ENCODE measurements around the gene ADAMTS12.
"Not testable (repeated sequence)": the region's sequence is repeated elsewhere in the genome, so short reads cannot be mapped to it uniquely, and the experiment has no call there.

Gene ADAMTS12

DNA sequence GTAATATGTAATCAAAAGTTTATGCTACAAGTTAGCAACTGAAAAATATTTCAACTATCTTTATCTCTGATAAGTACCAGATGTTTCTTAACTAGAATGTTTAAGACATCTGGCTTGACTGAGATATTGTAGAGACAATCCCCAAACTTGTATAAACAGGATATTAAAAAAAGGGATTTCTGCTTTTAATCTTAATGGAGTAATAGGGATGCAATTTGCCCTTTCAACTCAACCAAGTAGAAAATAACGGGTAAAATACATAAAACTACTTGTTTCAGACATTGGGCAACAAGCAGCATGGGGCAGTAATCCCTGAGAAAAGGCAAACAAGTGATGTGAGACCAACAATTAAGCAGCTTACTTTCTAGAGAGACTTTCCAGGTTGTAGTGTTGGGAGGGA lies 9.4 kb upstream of the ADAMTS12 start:
- no peak for DNase-seq (ENCODE audit: low read depth)

DNA sequence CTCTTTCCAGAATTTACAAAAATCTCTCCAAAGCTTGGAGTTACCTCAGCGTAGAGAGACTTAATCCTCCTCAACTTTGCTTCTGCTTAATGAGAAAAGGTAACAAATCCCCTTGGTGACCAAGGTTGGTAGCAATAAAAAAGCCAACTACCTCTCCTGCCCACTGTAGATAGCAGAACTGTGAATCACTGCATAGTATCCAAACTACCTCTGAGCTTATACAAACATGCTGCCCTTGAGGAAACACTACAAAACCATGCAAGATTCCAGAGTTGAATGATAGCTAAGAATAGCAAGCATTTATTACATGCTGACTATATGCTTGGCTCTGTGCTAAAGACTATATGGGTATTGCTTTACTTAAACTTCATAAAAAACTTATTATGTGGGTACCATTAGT lies 2.8 kb upstream of the ADAMTS12 start:
- no peak for DNase-seq (ENCODE audit: low read depth)

DNA sequence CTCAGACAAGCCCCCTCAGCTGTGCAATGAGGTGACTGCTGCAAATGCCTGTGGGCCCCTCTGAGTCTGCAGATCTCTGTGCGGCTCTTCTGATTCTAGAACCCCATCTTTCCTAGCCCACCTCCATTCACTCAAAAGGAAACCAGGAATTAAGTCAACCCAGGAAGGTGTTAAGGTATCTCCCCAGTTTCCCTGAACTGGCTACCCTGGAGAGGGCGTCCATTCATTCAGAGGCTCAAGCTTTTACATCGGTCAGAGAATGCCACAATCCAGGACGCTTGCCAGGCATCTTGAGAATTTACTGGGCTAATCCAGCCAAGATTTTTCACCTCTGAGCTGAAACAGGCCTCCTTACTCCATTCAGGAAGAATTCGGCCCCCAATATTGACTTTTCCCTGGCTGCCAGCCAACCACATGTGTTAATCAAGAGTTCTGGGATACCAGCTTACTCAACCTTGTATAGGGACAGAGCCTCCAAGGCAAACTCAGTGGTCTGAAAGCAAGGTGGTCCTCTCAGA lies 889 bp upstream of the ADAMTS12 start:
- no peak for DNase-seq (ENCODE audit: low read depth)

DNA sequence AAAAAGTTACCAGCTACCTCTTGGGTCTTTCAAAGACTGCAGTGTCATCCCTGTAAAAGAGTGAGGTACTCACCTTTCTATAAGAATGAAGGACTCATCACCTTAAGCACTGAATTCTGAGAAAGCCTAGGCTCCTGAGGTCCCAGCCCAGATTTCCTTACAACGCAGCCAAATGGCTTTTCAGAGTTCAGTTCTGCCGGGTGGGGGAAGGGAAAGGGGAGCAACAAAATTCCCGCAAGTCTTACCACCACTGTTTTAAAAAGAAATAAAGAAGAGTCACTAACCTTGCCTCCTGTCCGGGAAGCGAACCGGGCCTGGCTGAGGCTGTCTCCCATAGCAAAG lies 373 bp downstream of the ADAMTS12 start:
- DNase-seq (ENCODE audit: low read depth) = no peak

DNA sequence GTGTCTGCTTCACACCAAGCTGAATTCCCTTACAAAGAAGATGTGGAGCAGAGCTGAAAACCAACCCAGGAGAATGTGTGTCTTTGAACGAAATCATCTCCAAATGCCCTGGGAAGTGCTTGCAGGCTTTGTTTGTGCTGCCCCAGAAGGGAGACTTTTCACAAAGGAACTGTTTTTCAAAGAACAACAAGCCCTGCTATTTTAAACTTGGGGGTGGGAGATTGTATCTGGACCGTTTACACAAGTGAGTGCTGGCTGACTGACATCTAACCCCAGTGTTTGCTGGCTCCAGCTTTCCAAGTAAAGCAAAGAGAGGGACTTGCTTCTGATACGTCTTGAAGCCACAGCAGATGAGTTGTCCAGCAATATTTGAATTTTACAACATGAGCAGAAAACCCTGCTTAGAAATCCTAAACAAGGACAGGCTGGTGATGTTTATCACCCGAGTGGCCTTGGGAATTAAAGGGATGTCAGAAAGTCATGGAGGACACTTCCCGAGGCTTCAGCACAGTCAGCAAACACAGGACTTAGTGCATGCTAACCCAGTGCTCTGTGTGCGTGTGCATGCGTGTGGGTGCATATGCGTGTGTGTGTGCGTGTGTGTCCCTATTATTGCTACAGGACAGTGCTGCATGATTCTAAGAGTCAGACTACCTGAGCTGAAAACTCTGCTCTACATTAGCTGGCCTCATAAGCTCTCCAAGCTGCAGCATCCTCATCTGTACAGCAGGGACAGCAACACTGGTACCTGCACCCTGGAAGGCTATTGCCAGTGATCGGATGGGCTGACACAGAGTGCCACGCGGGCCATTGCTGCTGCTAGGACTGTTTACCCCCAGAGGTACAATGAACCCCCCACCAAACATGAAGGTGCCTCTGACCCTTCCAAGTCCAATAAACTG lies 1.4 kb downstream of the ADAMTS12 start:
- no peak for DNase-seq (ENCODE audit: low read depth)

DNA sequence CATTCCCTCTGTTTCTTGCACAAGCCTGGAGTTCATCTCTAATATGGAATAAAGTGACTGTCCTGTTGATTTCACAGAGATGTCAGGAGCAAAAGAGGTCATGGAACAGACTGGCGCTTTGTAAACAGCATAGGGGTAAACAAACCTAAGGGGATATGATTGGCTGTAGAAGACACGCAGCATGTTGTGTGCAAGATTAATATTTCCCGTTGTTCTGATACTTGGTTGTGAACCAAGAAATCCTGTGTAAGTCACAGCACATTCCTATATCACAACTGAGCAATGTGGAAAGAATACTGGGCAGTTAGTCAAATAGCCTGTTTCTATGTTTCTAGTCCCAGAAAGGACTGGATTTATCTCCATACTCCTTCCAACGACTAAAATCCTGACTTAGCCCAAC lies 3.2 kb downstream of the ADAMTS12 start:
- DNase-seq (ENCODE audit: low read depth) = no peak

DNA sequence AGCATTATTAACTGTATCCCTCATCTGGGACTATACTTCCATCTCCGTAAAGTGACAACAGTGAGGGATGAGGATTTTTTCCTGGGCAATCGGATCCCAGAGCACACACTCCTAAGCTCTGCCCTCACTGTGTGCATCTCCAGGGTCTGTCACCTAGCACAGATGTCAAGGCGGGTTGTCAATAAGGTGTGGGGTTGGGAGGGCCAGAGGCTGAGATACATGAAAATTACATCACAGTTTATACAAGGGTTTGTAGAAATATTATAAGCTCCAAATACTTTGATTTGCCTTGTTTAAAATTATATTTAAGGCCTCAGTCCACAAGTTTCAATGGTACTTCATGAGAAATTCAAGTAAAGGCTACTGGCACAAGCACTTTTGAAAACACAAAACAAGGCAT lies 4.5 kb downstream of the ADAMTS12 start:
- no peak for DNase-seq (ENCODE audit: low read depth)

DNA sequence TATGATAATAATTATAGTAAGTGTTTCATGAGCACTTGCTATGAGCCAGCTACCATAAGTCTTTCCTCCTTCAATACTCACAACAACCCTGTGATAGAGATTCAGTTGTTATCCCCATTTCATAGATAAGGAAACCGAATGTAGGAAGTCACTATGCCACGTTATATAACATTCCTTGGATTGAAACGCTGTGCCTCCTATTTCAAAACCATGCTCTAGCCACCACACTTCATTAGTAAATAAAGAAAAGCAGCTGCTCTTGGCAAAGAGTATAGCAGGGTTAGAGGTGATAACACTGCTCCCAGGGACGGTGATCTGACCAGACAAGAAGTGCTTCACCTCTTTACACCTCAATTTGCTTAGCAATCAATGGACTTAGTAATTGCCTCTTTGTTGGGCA lies 5.5 kb downstream of the ADAMTS12 start:
- no peak for DNase-seq (ENCODE audit: low read depth)

DNA sequence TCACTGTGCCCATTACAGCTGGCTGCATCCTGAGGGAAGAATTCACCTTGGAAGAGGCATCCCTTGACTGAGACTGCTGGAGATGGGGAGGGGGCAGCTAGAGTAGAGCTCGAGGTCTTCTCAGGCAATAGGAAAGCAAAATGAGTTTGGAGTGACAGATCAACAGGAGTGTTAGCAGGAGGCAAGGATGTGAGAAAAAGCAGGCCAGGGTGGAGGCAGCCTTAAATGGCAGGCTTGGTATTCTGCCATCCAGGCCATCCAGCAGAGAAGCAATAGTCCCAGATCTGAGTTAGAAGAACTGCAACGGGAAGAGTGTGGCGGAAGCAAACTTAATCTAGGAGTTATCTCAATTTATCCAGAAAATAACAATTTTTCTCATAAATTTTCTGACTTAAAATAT lies 6.1 kb downstream of the ADAMTS12 start:
- DNase-seq (ENCODE audit: low read depth) = no peak

DNA sequence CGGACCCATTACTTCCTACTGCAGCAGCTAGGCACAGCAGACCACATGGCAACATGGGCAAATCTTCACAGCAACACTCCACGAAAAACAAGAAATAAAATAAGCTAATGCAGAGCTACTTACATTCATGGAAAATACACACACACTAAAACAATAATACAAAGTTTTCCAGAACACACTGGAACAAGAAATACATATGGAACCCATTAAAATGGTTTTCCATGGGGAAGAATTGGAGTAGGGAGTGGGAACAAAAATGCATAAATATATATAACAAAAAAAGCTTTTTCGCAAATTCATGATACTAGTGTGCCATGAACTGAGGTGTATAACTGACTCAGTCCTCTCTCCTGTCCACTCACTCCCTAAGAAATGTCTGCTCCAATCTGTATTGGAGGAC lies 8.3 kb downstream of the ADAMTS12 start:
- DNase-seq (ENCODE audit: low read depth) = no peak

DNA sequence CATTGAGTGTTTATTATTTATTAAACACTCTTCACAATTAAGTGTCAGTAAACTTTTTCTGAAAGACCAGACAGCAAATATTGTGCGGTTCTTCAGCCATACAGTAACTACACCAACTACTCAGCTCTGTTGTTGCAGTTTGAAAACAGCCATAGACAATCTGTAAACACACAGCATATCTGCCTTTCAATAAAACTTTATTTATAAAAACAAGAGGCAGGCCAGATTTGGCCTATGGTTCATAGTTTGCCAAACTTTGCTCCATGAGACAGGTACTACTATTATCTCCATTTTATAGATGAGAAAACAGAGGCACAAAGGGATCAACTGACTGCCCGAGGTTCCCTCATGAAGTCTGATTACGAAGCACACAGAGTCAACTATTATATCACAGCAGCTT lies 11.5 kb downstream of the ADAMTS12 start:
- no peak for DNase-seq (ENCODE audit: low read depth)

DNA sequence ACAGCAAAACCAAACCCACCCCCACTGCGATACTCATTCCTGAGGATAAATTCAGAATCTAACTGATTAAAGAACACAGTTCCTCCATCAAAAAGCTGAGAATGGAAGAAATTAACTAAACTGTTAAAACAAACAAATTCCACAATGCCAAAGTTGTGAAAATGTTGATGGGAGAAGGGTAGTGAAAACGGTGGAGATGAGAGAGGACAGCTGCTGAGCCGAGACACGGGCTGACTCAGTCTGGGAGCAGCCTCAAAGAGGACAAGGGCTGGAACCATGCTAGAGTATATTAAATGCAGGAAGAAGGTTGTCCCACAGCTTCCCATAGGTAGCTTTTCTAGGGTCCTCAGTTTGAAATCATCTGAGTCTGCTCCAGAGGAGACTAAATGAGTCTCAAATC lies 14.3 kb downstream of the ADAMTS12 start:
- DNase-seq (ENCODE audit: low read depth) = no peak

DNA sequence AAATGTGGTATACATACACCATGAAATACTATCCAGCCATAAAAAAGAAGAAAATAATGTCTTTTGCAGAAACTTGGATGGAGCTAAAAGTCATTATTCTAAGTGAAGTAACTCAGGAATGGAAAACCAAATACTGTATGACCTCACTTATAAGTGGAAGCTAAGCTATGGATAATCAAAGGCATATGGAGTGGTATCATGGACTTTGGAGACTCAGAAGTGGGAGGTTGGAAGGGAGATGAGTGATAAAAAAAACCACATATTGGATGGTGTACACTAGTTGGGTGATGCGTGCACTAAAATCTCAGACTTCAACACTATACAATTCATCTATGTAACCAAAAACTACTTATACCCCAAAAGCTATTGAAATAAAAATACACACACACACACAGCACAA lies 24.5 kb downstream of the ADAMTS12 start:
- DNase-seq (ENCODE audit: low read depth) = no peak

DNA sequence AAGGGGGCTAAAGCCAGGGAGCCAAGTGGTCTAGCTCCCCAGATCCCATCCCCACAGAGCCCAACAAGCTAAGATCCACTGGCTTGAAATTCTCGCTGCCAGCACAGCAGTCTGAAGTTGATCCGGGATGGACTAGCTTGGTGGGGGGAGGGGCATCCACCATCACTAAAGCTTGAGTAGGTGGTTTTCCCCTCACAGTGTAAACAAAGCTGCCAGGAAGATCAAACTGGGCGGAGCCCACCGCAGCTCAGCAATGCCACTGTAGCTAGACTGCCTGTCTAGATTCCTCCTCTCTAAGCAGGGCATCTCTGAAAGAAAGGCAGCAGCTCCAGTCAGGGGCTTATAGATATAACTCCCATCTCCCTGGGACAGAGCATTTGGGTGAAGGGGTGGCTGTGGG lies 32.6 kb downstream of the ADAMTS12 start:
- not testable (repeated sequence) for DNase-seq (ENCODE audit: low read depth)

DNA sequence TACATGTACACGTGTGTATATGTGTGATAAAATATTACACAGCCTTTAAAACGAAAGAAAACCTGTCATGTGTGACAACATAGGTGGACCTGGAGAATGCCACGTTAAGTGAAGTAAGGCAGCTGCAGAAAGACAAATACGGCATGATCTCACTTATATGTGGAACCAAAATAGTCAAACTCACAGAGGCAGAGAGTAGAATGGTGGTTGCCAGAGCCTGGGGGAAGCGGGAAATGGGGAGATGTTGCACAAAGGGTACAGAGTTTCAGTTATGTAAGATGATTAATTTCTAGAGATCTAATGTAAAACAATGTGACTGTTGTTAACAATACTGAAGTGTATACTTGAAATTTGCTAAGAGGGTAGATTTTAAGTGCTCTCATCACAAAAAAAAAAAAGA lies 34.8 kb downstream of the ADAMTS12 start:
- no peak for DNase-seq (ENCODE audit: low read depth)

DNA sequence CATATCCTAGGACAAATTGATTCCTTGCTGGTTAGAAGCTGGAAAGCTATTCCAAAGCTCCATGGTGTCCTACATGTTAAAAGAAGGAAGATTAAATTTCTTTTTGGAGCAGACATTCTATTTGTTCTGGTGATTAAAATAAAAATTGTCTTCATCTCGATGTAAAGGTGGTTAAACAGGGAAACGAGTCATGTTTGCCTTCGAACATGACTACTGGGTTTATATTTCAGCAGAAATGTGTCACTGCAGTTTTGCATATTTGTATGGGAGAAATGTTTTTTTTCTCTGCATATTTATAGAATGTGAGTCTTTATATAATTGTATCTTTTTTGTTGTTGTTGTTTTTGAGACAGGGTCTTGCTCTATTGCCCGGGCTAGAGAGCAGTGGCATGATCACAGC lies 36.4 kb downstream of the ADAMTS12 start:
- no peak for DNase-seq (ENCODE audit: low read depth)

DNA sequence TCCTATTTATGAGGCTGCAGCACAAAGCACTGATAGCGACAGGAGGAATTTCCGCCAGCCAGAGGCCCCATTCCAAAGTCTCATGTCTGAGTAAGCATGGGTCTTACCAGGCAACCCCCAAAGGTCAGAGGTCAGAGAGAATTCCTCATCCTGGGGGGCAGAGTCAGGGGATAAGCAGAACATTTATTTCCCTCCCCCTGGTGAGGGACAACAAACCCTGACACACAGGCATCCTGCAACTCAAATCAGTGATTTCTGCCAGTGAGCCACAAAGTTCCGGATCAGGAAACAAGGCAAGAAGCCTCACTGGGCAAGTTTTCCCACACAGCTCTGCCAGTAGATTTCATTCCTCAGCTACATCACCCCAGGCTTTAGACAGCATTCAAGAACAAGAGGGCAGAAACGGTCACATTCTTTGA lies 37.0 kb downstream of the ADAMTS12 start:
- no peak for DNase-seq (ENCODE audit: low read depth)

DNA sequence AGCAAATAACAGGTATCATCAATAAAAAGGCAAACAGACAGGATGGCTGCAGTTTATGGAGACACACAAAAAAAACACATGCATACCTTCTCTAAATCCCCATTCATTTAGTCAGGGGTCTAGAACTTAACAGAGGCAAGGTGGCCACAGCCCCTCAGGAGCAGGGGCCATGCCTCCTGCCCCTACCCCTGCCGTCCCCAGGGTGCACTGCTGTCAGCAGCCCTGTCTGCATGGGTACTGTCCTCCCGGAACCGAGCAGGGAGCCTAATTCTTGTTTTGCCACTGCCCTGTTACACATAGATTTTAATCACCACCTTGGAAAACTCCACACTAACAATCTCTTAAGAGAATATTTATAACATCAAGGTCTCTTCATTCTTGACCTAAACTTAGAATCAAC lies 39.0 kb downstream of the ADAMTS12 start:
- DNase-seq (ENCODE audit: low read depth) = no peak

DNA sequence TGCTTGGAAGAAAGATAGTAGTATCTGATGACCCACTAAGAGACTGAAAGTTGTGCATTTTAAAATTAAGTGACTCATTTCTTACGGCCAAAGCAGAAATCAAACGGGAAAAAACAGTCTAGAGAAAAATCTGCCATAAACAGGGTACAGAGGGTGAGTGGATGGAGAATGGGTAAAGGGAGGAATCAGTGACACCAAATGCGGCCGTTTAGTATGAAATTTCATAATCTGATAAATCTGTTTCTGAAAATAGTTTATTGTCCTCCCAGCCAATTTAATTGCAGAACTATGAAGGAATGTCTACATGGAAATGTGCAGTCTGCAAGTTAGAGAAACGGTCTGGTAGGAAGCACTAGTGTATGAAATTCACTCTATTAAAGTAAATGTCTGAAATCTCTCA lies 39.5 kb downstream of the ADAMTS12 start:
- no peak for DNase-seq (ENCODE audit: low read depth)

DNA sequence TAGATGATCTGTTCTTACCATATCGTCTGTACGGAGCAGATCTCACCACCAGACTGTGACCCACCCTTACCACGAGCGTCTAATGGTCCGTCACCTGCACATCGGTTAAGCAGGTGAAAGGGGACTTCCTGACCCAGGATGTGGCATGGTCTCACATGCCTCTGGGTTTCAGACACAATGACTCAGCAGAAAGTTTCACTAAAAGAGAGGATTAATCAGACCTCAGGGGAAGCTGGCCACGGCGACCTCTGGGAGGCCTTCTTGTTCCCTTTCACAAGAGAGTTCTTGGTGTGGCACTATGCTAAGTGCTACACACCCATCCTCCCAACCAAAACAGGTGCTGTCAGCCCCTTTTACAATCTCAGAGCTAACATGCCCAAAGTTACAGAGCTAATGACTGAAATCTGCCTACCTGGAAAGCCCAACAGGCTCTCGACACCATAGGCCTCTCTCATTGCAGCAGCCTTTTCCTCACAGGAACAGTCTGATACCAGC lies 41.6 kb downstream of the ADAMTS12 start:
- peak; percentile 1 for DNase-seq (ENCODE audit: low read depth)

DNA sequence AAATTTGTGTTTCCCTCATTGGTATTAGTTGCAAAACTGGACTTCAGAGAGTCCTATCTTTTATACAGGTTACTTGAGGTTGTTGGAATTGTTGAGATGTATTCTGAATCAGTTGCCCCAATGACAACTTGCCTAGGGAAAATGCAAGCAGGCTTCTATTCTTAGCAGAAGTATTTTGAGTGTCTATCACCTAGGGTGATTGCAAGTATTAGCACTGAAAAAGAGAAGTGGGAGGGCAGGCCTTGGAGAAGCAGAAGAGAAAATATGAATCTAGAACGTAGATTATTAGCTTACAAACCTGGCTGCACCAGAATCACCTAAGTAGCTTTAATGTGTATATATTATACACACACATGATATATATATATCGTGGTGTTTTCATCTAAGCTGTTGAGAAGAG lies 43.2 kb downstream of the ADAMTS12 start:
- no peak for DNase-seq (ENCODE audit: low read depth)

DNA sequence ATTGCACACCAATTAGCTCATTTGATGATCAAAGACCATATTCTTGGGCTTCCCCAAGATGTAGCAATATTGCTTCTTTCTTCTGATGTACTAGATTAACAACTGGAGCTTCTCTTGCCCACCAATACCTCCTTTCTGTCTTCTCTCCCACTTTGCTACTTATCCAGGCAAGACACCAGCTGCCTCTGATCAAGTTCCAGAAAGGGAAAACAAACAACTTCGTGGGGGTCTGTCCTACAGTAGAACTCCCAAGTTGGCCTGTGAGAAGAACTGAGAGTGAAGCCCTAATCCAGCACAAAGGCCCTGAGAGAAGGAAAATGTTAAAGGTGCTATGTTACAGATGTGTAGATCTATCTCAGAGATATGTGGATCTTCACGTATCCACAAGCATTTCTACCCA lies 44.9 kb downstream of the ADAMTS12 start:
- no peak for DNase-seq (ENCODE audit: low read depth)

DNA sequence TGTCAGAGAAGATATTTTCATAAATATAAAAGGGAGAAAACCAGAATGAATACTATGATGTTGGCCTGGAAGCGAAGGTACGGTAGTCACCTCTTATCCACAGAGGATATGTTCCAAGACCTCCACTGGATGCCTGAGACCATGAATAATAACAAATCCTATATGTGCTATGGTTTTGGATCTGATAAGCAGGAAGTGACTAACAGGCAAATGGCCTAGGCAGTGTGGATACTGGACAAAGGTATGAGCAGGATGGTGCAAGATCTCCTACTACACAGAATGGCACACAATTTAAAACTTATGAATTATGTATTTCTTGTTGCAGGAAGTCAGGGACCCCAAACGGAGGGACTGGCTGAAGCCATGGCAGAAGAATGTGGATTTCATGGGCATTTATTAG lies 48.2 kb downstream of the ADAMTS12 start:
- no peak for DNase-seq (ENCODE audit: low read depth)

DNA sequence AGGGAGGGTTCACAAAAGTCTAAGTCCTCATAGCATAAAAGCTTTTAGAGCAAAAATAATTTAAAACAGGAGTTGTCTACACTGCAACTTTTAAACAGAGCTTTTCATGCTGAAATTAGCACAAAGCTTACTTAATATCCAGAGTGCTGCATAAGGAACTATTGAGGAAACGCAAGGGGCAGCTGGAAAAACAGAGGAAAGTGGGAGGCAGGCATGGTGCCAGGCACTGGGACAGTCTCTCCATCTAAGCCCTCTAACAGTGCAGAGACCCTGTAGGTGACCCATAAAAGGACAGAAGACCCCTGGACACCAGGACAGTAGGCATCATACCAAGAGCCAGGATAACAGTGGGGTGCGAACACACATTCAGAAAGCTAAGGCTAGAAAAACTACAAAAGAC lies 49.3 kb downstream of the ADAMTS12 start:
- no peak for DNase-seq (ENCODE audit: low read depth)

All from T-helper 22 cell (primary cell).